ENCODE measurements around the gene EDEM2.
"Not testable (repeated sequence)": the region's sequence is repeated elsewhere in the genome, so short reads cannot be mapped to it uniquely, and the experiment has no call there.

The EDEM2 gene

DNA sequence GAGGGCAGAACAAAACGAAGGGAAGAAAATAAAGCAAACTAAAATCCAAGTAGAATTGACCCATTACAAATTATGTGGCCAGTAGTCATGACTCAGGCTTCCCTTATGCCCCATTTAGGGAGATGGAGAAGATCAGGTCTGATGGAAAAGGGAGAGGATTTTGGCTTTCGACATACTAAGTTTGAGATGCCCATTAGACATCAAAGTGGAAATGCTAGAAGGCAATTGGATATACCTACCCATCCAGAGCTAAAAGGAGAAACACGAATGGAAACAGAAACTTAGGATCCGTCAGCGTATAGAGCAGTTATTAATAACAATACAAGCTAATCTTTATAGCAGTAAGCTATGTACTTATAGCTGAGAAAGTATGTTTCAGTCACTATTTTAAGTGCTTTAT is 59.3 kb downstream of the EDEM2 start:
- DNase-seq (ENCODE audit: low read depth, low spot score), result no peak

DNA sequence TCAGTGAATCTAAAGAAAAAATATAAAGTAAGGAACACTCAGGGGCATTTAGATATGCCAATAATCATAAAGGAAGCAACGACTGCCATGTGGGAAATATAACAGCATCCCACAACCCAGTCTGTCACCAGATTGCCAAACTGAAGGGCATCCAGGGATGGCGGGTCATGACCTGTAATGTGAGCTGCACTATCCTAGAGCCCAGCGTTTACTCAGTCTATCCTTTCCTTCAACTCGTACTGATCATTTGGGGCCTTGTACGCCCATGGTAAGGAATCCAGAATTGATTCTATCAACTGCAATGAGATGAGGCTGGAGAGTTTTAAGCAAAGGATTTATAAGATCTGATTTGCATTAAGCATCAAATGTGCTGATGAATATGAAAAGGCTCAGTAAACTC is 59.8 kb downstream of the EDEM2 start:
- no peak for DNase-seq (ENCODE audit: low read depth, low spot score)

GRCh38 chr20:35085477-35086225 is 61.5 kb downstream of the EDEM2 start:
- DNase-seq (ENCODE audit: low read depth, low spot score), result no peak

DNA sequence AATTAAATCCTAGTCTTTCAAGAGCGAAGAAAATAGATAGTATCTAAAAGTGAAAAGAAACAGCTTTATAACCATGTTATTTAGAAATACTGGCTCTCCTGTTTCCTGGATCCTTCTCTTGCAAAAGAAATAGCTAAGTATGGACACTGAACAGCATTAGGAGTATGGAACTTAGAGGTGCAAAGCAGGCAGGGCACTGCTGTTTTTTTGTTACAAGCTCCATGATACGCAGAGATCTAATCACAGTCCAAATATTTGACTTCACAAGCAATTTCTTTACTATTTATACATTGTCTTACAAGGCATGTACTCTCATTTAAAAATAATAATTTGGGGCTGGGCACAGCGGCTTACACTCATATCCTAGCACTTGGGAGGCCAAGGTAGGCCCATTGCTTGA is 62.1 kb downstream of the EDEM2 start:
- DNase-seq (ENCODE audit: low read depth, low spot score), result no peak

GRCh38 chr20:35080348-35080642 is 66.8 kb downstream of the EDEM2 start:
- not testable (repeated sequence) for DNase-seq (ENCODE audit: low read depth, low spot score)

- no peak for DNase-seq (ENCODE audit: low read depth, low spot score)
Measured at GRCh38 chr20:35079472-35080347, 67.4 kb downstream of the EDEM2 start.

GRCh38 chr20:35077872-35078271 is 69.3 kb downstream of the EDEM2 start:
- no peak for DNase-seq (ENCODE audit: low read depth, low spot score)

DNA sequence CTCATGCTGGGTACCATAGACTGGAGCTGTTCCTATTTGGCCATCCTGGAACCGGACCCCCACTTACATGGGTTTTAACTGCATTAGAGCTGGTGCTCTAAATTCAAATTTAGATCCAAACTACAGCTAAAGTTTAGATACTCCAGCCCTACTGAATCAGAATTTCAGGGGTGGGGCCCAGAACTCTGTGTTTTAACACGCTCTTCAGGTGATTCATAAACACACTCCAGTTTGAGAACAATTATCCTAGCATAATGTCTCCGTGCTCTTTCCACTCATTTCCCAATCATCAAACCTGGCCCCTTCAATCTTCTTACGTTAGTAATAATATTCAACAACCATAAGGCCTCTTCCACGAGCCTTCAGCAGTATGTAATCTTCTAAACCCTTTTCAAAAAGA is 69.8 kb downstream of the EDEM2 start:
- no peak for DNase-seq (ENCODE audit: low read depth, low spot score)

- not testable (repeated sequence) for DNase-seq (ENCODE audit: low read depth, low spot score)
Measured at GRCh38 chr20:35071436-35072153, 75.5 kb downstream of the EDEM2 start.

GRCh38 chr20:35066194-35066593 is 80.9 kb downstream of the EDEM2 start:
- no peak for DNase-seq (ENCODE audit: low read depth, low spot score)

All from iPS DF 19.7 (cell line).